Head of caudate nucleus (tissue), 42 donors: ENCODE measurements around the gene DDR2.

Experiments
- DNase-seq, 42 donors: peaks; one replicate each; pipeline versions ENCODE4 v3.0.0 to v3.0.0-alpha.2; 2020 to 2021; ENCODE audit warnings: mixed read lengths in 7 of 42
- intact Hi-C: fragments of 100-400 bp; cut with DNase I; formaldehyde crosslinking; loops from one replicate; pipeline ENCODE4 v1.15.0; 2022

DDR2 gene

GRCh38 chr1:162626761-162627160, 5.5 kb upstream of the DDR2 start:
- intact Hi-C loops, result no loop called here
- DNase-seq, result no peak

- intact Hi-C loops, result no loop called here
- DNase-seq, result no peak
These were observed 4.5 kb upstream of the DDR2 start for GRCh38 chr1:162627662-162628296.

GRCh38 chr1:162629077-162629627, 3.1 kb upstream of the DDR2 start:
- intact Hi-C loops, result no loop called here

GRCh38 chr1:162629651-162630050, 2.6 kb upstream of the DDR2 start:
- intact Hi-C loops, result no loop called here
- DNase-seq, result no peak

More at GRCh38 chr1:162629077-162629627, 3.1 kb upstream of the DDR2 start:
- DNase-seq, result no peak

- intact Hi-C loops, result no loop called here
- no peak for DNase-seq
These were observed 595 bp upstream of the DDR2 start for GRCh38 chr1:162631546-162632191.

GRCh38 chr1:162632698-162633080, 425 bp downstream of the DDR2 start:
- intact Hi-C loops, result no loop called here
- DNase-seq, result no peak

- DNase-seq, result peak in 1 of 42 donors; percentile 8
- intact Hi-C loops, result no loop called here
These were observed 958 bp downstream of the DDR2 start for GRCh38 chr1:162633081-162633762.

- DNase-seq, result no peak
- intact Hi-C loops, result no loop called here
These were observed 3.2 kb downstream of the DDR2 start for GRCh38 chr1:162635418-162635817.

- no peak for DNase-seq
- intact Hi-C loops, result no loop called here
These were observed 7.5 kb downstream of the DDR2 start for GRCh38 chr1:162639718-162640117.

DNA sequence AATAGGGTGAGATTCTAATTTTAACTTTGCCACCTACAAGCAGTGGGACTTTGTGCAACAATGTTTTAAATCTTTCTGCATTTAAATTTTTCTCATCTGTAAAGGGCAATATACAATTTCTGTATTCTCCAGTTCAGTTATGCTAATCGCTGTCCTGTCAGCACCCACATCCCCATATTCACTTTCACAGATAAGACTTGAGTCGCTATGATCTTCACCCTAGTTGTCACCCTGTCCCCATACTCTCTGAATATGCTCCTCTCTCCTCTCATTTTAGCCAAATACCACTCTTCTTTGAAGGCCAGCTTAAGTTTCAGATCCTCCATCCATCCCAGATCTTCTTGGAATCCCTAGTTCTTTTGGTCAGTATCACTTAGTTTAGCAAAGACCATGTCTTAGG, 8.8 kb downstream of the DDR2 start:
- no peak for DNase-seq
- intact Hi-C loops, result no loop called here

GRCh38 chr1:162644986-162645314, 12.7 kb downstream of the DDR2 start:
- intact Hi-C loops, result no loop called here
- DNase-seq, result no peak

DNA sequence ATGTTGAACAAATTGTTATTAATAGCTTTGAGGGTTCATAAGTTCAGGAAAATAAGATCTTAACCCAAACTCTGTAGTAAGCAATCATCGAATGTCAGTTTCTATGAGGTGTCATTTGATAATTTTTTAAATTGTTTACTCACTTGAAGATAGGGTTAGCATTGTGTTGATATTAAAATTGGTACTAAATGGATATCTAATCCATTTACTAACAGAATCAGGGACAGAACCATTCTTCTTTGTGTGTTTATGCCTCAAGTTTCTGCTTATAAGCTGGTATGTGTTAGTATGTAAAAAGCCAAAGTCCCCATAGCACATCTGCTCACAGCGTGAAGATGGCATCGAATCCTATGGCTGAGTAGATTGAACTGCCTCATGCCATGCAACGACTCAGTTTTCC, 13.4 kb downstream of the DDR2 start:
- intact Hi-C loops, result no loop called here
- DNase-seq, result no peak

DNA sequence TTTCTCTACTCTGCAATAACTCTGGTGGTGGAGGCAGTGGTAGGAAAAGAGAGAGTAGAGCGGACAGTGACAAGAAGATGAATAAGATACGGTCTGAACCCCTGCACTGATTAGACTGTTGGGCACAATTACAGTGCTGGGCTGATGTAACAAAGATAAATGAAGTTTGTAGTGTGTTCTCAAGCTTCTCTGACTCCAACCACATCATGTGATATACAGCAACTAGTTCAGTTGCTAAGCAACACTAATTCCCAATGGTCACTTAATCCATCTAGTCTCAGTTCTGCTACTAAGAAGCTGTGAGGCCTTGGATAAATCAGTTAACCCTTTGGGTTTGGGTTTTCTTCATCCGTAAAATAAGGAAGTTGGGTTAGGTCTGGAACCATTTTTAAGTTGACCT, 17.3 kb downstream of the DDR2 start:
- no peak for DNase-seq
- intact Hi-C loops, result no loop called here

- no peak for DNase-seq
- intact Hi-C loops, result loop anchor here (10.0 kb wide), 1 partner anchor 60 kb away; no protein-coding TSS in a partner anchor
These were observed 22.8 kb downstream of the DDR2 start for GRCh38 chr1:162654915-162655620.

DNA sequence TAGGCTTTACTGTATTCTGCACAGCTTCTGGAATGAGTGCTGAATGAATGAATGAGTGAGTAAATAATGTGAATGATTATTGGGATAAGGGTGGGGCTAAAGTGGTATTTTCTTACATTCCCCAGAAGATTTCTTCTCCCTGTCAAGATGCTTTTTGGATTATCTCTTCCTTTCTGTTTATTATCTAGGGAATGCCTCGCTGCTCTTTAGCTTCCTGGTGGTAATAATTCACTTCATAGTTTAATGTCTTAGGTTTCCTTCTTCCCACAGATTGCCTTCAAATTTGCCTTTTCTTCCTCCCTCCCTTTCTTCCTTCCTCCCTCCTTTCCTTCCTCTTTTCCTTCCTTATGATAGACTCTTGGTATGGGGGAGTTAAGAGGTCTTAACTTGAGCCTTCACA, 24.0 kb downstream of the DDR2 start:
- intact Hi-C loops, result loop anchor here (10.0 kb wide), 1 partner anchor 61 kb away; no protein-coding TSS in a partner anchor
- no peak for DNase-seq

GRCh38 chr1:162660574-162660973, 28.3 kb downstream of the DDR2 start:
- DNase-seq, result no peak
- intact Hi-C loops, result no loop called here

GRCh38 chr1:162661336-162661735, 29.1 kb downstream of the DDR2 start:
- intact Hi-C loops, result no loop called here
- DNase-seq, result no peak

DNA sequence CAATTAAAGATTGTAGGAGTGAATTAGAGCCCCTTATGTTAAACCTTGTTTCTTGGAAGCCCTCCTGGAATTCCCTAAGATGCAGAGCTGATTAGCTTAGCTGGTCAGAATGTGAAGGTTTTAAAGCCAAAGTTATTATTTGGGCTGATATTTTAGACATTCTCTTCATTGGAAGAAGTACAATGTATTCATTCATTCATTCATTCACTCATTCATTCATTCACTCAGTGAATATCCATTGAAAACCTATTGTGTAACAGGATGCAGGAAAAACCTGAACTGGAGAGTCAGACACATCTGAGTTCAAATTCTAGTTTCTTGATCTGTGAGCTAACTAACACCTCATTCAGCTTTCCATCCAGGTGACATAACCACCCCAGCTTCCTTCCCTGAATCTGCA, 29.7 kb downstream of the DDR2 start:
- no peak for DNase-seq

GRCh38 chr1:162663086-162663485, 30.8 kb downstream of the DDR2 start:
- no peak for DNase-seq
- intact Hi-C loops, result no loop called here

More for the DNA sequence above, 29.7 kb downstream of the DDR2 start:
- intact Hi-C loops, result no loop called here
